HG02571 (cell line): Measurements from ENCODE around the gene ARHGAP26.

Experiments
- ATAC-seq: cut with Tn5 transposase; IDR thresholded peaks from one replicate; pipeline ENCODE4 v1.9.1; 2021; ENCODE audit warnings: mild to moderate bottlenecking, moderate library complexity; ENCODE audit not compliant: unreplicated experiment

ARHGAP26 gene

DNA sequence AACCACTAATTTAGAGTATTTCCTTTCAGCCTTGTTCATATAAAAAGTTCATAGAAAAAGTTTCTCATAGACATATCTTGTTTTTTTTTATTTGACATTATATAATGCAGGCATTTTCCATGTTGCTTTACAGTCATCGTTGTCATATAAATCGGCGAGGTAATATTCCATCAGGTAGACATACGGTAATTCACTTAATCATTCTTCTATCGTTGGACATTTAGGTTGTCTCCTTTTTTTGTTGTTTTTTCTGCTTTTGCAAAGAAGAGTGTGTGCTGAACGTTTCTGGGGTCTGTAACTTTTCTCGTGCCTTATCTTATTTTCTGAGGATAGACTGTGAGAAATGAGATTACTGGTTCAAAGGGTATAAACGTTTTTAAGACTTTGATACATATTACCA is 283.6 kb downstream of the ARHGAP26 start:
- no peak for ATAC-seq

DNA sequence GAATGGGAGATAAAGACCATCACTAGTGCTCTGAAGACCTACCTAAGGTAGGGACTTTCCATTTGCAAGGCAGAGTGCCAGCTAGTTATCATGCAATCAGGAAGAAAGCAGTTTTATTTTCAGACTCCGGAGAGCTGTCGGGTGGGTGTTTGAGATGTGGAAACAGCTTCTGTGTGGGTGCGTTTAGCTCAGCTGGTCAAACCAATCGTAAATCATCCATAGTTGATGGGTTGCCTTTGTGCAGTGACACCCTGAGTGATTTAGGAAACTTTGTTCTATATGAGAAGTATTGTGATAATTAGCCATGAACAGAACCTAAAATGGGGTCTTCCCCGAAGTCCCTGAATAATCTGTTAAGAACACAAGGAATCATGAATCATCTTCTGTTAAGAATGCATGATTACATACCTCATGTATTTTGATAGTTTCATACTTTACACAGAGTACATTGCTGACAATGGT is 284.3 kb downstream of the ARHGAP26 start:
- ATAC-seq, result peak; percentile 44

- no peak for ATAC-seq
Measured at GRCh38 chr5:143055596-143056338, 285.6 kb downstream of the ARHGAP26 start.

- ATAC-seq, result no peak
Measured at GRCh38 chr5:143056339-143056704, 286.1 kb downstream of the ARHGAP26 start.

DNA sequence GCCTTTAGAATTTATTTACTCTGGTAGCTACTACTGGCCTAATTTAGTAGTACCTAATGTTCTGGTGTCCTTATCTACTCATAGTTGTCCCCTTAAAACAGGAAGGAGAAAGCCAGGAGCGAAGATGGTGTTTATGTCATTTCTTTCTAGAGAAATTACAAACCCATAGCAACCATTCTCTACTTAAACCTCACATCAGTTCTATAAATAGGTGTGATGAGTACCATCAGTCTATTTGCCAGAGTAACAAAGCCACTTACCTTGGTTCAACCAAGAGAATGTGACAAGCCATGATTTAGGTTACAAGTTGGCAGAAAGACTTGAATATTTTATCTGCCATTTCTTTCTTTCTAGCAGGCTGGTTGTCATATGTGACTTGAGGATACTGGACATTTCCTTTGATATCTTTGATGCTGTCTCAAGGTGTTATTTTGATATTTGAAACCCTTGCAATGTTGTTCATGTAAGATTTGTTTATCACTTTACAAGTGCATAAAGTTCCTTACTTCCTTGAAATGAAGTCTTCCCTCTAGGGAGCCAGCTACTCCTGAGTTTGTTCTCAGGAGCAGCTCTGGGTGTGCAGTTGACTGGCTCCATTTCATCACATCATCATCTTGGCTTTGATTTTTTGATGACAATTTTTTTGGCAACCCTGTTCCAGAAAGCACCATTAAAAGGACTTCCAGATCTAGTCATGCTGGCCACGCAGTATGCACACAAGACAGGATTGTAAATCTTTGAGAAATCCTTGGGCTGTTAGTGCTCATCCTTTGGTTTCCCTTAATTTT is 286.8 kb downstream of the ARHGAP26 start:
- ATAC-seq, result peak; percentile 29

DNA sequence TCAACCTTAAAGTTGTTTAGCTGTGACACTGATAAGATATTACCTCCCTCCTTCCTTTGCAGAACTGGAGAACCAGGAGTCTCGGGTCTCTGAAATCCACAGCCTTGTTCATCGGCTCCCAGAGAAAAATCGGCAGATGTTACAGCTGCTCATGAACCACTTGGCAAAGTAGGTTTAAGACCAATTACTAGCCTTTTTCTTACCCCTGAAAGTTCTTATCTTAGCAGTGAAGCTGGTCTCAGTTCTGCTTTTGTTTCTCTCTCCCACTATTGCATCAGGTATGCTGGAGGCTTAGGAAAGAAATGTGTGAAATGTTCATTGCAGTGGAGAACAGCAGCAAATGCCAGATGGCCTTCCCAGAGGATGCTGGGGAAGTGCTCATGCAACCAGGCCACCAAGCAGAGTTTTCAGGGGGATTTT is 287.4 kb downstream of the ARHGAP26 start:
- peak; percentile 47 for ATAC-seq

DNA sequence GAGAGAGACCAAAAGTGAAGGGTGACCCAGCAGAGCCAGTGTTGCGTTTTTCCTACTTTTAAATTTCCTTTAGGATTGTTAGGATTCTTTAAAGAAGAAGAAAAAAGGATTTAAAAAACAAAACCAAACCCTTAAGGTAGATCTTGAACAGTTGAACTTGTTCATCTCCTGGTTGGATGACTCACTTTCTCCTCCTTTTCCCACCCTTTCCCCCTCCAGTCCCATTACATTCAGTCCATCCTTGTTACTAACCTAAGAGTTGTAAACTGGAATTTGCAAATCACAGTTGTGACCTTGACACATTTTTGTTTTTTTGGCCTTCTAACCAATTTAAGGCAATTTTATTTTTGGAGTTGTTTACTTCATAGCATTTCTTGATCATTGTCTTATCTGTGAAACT is 289.2 kb downstream of the ARHGAP26 start:
- no peak for ATAC-seq

DNA sequence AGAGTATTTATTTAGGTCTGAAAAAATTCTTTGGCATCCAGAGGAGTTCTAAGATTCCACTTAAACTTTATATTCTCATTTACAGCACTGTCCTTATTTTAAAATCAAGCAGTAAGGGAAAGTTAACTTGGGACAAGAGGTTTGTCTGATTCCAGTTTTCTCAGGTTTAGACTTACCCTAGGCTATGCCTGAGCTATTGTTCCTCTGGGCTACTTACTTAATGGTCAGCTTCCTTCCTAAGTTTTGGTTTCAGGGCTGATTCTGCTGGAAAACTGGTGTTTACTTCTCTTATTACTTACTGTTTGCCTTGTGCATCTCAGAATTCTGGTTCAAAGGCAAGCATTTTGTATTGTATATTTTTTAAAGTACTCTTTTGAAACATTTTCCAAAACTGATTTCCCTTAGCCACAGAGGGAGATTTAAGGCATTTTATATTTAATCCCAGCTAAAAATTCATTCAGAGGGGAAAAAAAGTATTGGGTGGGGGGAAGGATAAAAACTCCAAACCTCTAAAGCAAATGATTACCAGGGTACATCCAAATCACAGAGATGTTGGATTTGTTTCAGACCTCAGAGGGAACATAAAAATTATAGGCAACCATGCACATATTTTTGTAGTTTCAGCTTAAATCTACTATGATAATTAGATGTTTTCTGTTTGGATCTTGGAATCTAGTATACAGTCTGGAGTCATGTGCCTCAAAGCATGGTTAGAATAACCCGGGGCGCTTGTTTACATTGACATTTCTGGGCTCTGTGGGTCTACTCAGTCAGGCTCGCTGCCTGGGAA is 290.0 kb downstream of the ARHGAP26 start:
- ATAC-seq, result no peak

DNA sequence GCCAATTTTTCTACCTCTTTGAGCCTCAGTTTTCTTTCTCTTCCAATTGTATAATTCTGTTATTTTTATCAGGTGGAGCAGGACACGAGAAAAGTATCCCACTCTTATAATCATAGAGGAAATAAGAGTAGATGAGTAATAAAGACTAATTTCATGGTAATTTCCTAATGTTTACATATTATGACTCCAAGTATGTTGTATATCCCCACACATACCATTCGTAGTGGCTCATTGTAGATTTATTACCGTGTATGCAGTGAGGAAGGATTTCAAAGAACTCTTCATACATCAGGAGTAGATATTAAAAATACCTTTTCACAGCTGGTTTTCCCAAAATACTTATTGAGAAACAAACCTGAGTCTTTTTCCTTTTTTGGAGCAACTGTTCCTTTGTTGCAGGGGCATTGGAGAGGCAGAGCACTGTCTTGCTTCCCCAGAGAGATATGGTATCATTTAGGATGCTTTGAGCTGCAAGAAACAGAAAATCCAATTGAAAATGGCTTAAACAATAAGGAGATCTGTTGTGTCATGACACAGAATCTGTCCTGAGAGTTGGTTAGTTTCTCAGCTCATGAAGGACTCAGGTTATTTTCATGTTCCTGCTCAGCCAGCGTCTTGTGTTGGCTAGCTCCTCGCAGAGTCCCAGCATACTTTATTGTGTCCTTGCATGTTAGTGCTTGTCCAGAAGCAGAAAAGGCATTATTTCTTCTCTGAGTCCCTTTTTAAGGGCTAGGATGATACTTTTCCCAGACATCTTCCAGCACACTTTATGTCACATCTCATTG is 291.2 kb downstream of the ARHGAP26 start:
- ATAC-seq, result no peak

- no peak for ATAC-seq
Measured at GRCh38 chr5:143062379-143062778, 292.2 kb downstream of the ARHGAP26 start.

DNA sequence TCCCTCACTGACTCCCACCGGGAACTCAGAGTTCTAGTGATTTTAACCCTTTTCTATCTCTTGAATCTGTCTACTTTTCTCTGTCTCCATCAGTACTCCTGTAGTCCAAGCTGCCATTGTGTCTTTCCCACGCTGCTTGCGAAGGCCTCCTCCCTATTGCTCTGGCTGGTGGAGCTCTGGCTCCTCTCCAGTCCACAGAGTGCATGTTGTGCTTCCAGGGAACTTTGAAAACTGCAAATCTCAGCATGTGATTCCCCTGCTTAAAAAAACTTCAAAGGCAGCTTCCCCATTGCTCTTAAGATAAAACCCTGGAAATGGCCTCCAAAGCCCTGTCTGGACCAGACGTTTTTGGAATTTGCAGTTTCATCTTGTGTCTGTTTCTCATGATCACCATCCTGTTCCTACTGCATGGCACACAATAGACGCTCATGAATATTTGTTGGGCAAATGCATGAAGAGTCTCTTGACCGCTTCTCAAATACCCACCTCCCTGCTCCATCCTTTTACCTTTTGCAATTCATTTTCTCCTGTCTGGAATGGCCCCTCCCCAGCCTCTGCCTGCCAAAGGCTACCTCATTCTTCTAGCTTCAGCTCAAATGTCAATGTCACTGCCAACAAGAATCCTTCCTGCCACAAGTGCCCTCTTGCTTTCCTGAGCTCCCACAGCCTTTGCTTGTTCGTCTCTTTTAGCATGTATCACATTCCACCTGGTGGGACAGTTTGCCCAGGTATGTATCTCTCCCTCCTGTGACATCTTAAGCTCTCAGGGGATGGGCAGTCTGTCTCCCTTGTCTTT is 293.2 kb downstream of the ARHGAP26 start:
- ATAC-seq, result no peak

- ATAC-seq, result no peak
Measured at GRCh38 chr5:143064218-143064641, 294.1 kb downstream of the ARHGAP26 start.

- no peak for ATAC-seq
Measured at GRCh38 chr5:143064676-143065075, 294.5 kb downstream of the ARHGAP26 start.

DNA sequence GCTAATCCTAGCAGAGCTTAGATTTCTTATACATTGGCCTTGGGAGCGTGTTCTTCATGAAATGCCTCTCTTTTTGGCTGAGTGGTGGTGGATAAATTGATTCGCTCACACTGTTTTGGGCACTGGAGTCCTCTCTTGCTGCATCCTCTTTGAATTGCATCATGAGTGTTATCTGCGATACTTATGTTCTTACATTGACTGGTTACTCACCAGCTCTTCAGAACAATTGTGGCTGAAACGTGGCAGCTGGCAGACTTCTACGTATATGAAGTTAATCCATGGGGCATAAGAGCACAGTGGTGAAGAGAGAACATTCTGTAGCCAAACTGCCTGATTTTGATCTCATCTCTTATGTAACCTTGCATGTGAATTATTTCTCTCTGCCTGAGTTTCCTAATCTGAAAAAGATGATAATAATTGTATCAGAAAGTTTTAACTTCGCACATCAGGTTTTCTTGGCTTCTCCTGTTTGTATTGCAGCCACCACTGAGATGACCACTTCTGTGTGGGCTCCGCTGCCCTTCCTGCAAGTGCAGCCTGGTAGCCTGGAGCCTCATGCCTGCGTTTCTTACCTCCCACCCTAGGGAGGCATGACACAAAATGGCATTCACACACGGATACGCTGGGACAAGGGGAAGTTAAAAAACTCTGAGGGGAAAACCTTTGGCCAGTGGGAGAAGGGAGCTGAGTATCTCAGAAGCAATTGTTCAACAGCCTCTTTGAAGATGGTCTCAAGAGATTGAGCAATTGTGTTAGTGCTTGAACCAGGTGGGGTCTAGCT is 295.2 kb downstream of the ARHGAP26 start:
- no peak for ATAC-seq

- ATAC-seq, result no peak
Measured at GRCh38 chr5:143065996-143066522, 295.9 kb downstream of the ARHGAP26 start.

DNA sequence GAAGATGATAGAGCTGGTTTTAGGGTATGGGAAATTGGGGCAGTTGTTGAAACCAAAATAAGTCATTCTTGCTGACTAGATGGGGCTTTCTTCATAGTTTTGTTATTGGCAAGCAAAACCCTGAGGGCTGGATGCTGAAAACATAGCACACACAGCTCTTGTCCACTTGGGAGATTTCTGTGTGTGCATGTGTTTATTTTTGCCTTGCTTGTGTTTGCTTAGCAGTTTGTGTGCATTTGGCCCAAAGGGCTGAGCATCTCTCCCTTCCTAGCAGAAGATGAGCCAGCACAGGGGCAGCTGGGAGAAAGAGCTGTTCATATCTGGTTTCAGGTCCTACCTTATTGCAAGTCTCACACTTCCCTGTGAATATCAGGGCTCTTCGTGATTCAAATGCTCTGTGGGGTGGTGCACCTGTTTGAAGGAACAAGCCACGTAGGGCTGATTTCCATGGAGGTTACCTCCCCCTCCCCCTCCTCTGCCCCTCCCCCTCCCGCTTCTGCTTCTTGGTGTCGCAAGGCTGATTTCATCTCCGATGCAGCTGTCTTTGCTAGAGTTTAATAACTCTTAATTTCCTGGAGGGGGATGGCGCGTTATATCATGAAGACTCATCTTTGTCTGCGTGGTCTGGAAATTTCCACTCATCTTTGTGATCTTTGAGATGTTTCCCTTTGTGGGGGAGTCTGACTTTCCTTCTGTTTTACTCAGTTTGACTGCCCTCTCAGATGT is 296.5 kb downstream of the ARHGAP26 start:
- ATAC-seq, result peak; percentile 75

DNA sequence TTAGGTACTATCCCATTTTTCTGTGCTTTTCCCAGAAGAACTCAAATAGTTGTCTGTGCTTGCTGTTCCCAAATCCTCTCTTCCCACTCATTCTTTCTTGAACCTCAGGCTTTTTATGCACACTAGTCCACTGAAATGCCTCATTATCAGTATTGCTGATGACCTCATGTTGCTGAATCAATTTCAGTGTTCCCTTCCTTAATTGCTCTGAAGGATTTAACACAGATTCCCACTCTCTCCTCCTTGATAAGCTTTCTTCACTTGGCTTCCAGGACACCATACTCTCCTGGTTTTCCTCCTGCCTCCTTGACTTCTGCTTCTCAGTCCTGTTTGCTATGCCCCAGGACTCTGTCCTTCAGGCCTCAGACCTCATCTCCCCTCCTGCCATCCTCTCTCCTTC is 298.5 kb downstream of the ARHGAP26 start:
- ATAC-seq, result no peak

DNA sequence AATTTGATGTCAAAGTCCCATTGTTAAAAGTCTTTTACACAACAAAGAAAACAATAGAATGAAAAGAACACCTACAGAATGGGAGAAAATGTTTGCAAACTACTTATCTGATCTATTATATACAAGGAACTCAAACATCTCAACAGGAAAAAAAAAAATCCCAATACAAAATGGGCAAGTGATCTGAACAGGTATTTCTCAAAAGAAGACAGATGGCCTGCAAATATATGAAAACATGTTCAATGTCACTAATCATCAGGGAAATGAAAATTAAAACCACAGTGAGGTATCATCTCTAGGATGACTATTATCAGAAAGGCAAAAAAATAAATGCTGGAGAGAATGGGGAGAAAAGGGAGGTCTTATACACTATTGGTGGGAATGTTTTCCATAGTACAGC is 301.8 kb downstream of the ARHGAP26 start:
- no peak for ATAC-seq
